Caco-2 (cell line): ENCODE results near the gene GADL1. TPM values are rescaled to one million over a fixed set of nuclear protein-coding genes. Genes with fewer than 3 reads are reported as not detected.

Experiments
- BruUV-seq: library from RNA; stranded (reverse); fragments of 400-500 nt; replicated peaks from 2 replicates; lab custom pipeline; 2021; lab: Mats Ljungman, UMichigan
- CTCF ChIA-PET: fragments of 300-600 bp; sonication (Branson Sonifier 250); formaldehyde crosslinking; loops from one replicate; lab custom pipeline; 2022; ENCODE audit warnings: antibody characterized with exemption; lab: Charles Lee
- POLR2A ChIA-PET: fragments of 300-600 bp; sonication (Branson Sonifier 250); formaldehyde crosslinking; loops from one replicate; lab custom pipeline; 2022; ENCODE audit warnings: antibody characterized with exemption; lab: Charles Lee
- DNase-seq, 2 experiments: peaks; one replicate each; pipeline versions ENCODE4 v3.0.0 to v3.0.0-alpha.2; 2020 to 2022
- H3K27me3 ChIP-seq: replicated peaks from 2 replicates; pipeline ENCODE4 v1.6.0; 2011; ENCODE audit warnings: low read length; ENCODE audit not compliant: control insufficient read depth, insufficient read depth
- H3K36me3 ChIP-seq: 2 replicates; pipeline ENCODE4 v1.5.1; 2011; ENCODE audit warnings: low read length; ENCODE audit not compliant: control insufficient read depth, insufficient read depth
- H3K4me1 ChIP-seq: fragments of 250-450 bp; sonication (Bioruptor Pico); 2 replicates; pipeline ENCODE4 v1.5.1; 2020; ENCODE audit warnings: mild to moderate bottlenecking
- H3K4me3 ChIP-seq: 2 replicates; pipeline ENCODE4 v1.5.1; 2011; ENCODE audit warnings: low read depth, mild to moderate bottlenecking, control low read depth, low read length
- H3K9me3 ChIP-seq: fragments of 250-450 bp; sonication (Bioruptor Pico); 2 replicates; pipeline ENCODE4 v1.5.1; 2020; ENCODE audit warnings: mild to moderate bottlenecking, moderate library complexity
- H3K27ac Mint-ChIP-seq: one replicate; pipeline ENCODE4 v1.8.0; 2022; ENCODE audit warnings: mixed read lengths; ENCODE audit not compliant: unreplicated experiment
- H3K27me3 Mint-ChIP-seq: one replicate; pipeline ENCODE4 v1.8.0; 2022; ENCODE audit warnings: mixed read lengths; ENCODE audit not compliant: insufficient read depth, unreplicated experiment
- H3K36me3 Mint-ChIP-seq: one replicate; pipeline ENCODE4 v1.8.0; 2022; ENCODE audit warnings: mild to moderate bottlenecking, mixed read lengths; ENCODE audit not compliant: insufficient read depth, unreplicated experiment
- H3K4me1 Mint-ChIP-seq: one replicate; pipeline ENCODE4 v1.8.0; 2022; ENCODE audit warnings: low read depth, mixed read lengths; ENCODE audit not compliant: unreplicated experiment
- H3K4me3 Mint-ChIP-seq: one replicate; pipeline ENCODE4 v1.8.0; 2022; ENCODE audit warnings: mild to moderate bottlenecking, moderate library complexity, mixed read lengths; ENCODE audit not compliant: unreplicated experiment
- H3K9me3 Mint-ChIP-seq: one replicate; pipeline ENCODE4 v1.8.0; 2022; ENCODE audit warnings: mixed read lengths; ENCODE audit not compliant: unreplicated experiment
- CTCF ChIP-seq, 2 experiments: fragments of 200-600 bp in 1 of 2; IDR thresholded peaks; 1 replicate in 1 of 2; 2 replicates in 1 of 2; pipeline versions ENCODE4 v1.5.1 to v1.8.0; 2011 to 2022; ENCODE audit warnings: antibody characterized with exemption in 1 of 2, control low read depth in 1 of 2, inconsistent platforms in 1 of 2, low read depth in 1 of 2, low read length in 1 of 2, mild to moderate bottlenecking in 1 of 2, moderate library complexity in 1 of 2; ENCODE audit not compliant: insufficient read depth in 1 of 2, severe bottlenecking in 1 of 2, unreplicated experiment in 1 of 2
- intact Hi-C: fragments of 100-400 bp; cut with micrococcal nuclease; formaldehyde crosslinking; loops from one replicate; pipeline ENCODE4 v1.10.0; 2022; ENCODE audit not compliant: unreplicated experiment
- total RNA-seq: library from RNA; stranded (reverse); gene quantifications from 2 replicates; pipeline ENCODE4 v1.2.3, GENCODE V29; 2022

Gene GADL1
- total RNA-seq, 1 experiment from 2014 or later: 6.2 TPM

- CTCF ChIA-PET: no interaction called here
- Histone ChIP-seq H3K27me3 (no peaks in the 10 kb centered on the region), H3K4me1 (no peaks in the 10 kb centered on the region), H3K4me3 (no peak overlapping the region), H3K36me3 (no peaks in the 10 kb centered on the region), H3K9me3 (no peaks in the 10 kb centered on the region)
- TF ChIP-seq CTCF (IDR thresholded peaks at IDR 0.05; ENCODE audit: insufficient read depth in 1 of 2, low read depth in 1 of 2, low read length in 1 of 2, severe bottlenecking in 1 of 2, unreplicated experiment in 1 of 2): no peak
- no peak for DNase-seq
- intact Hi-C loops: no loop called here
- BruUV-seq: no TSS peak
- no peak overlapping the region for H3K27ac Mint-ChIP-seq
- H3K36me3 Mint-ChIP-seq: no peaks in the 10 kb centered on the region
- no peaks in the 10 kb centered on the region for H3K27me3 Mint-ChIP-seq
- no peaks in the 10 kb centered on the region for H3K4me1 Mint-ChIP-seq
- H3K4me3 Mint-ChIP-seq: no peak overlapping the region
- no peaks in the 10 kb centered on the region for H3K9me3 Mint-ChIP-seq
- POLR2A ChIA-PET: no interaction called here
These were observed 155.9 kb downstream of the GADL1 start for GRCh38 chr3:30738605-30739004.

GRCh38 chr3:30737743-30738499 is 156.5 kb downstream of the GADL1 start:
- Histone ChIP-seq H3K36me3 (no peaks in the 10 kb centered on the region), H3K27me3 (no peaks in the 10 kb centered on the region), H3K9me3 (no peaks in the 10 kb centered on the region), H3K4me1 (no peaks in the 10 kb centered on the region), H3K4me3 (no peak overlapping the region)
- H3K4me1 Mint-ChIP-seq: no peaks in the 10 kb centered on the region
- intact Hi-C loops: no loop called here
- ChIA-PET CTCF (interaction anchor here (0.6 to 0.7 kb wide), 3 partner anchors 75 to 1082 kb away, joined by 3 to 5 read pairs (median 3); no protein-coding TSS in a partner anchor), POLR2A (no interaction called here)
- no peak overlapping the region for H3K4me3 Mint-ChIP-seq
- no peak for DNase-seq
- BruUV-seq: no TSS peak
- no peak for TF ChIP-seq CTCF (IDR thresholded peaks at IDR 0.05; ENCODE audit: insufficient read depth in 1 of 2, low read depth in 1 of 2, low read length in 1 of 2, severe bottlenecking in 1 of 2, unreplicated experiment in 1 of 2)
- no peaks in the 10 kb centered on the region for H3K9me3 Mint-ChIP-seq
- H3K27me3 Mint-ChIP-seq: no peaks in the 10 kb centered on the region
- H3K36me3 Mint-ChIP-seq: no peaks in the 10 kb centered on the region
- H3K27ac Mint-ChIP-seq: no peak overlapping the region

- BruUV-seq: no TSS peak
- Mint-ChIP-seq H3K4me1 (no peaks in the 10 kb centered on the region), H3K36me3 (no peaks in the 10 kb centered on the region), H3K27me3 (no peaks in the 10 kb centered on the region), H3K4me3 (no peak overlapping the region), H3K9me3 (no peaks in the 10 kb centered on the region), H3K27ac (no peak overlapping the region)
- no peak overlapping the region for H3K4me3 ChIP-seq
- no peaks in the 10 kb centered on the region for H3K9me3 ChIP-seq
- no peak for DNase-seq
- POLR2A ChIA-PET: no interaction called here
- TF ChIP-seq CTCF (IDR thresholded peaks at IDR 0.05; ENCODE audit: insufficient read depth in 1 of 2, low read depth in 1 of 2, low read length in 1 of 2, severe bottlenecking in 1 of 2, unreplicated experiment in 1 of 2): no peak
- CTCF ChIA-PET: no interaction called here
- no peaks in the 10 kb centered on the region for H3K36me3 ChIP-seq
- H3K4me1 ChIP-seq: no peaks in the 10 kb centered on the region
- no peaks in the 10 kb centered on the region for H3K27me3 ChIP-seq
- intact Hi-C loops: no loop called here
These were observed 160.8 kb downstream of the GADL1 start for GRCh38 chr3:30733696-30734095.
